HUES64 (cell line): ENCODE measurements around the gene SMARCA4.

Experiments used
- H3K27ac ChIP-seq: 2 replicates; pipeline ENCODE4 v1.7.0; 2013; ENCODE audit warnings: low read depth, low read length, inconsistent platforms
- H3K27me3 ChIP-seq: 2 replicates; pipeline ENCODE4 v1.6.1; 2013; ENCODE audit warnings: mild to moderate bottlenecking, low read length; ENCODE audit not compliant: insufficient read depth
- H3K36me3 ChIP-seq: 2 replicates; pipeline ENCODE4 v1.6.1; 2013; ENCODE audit warnings: mild to moderate bottlenecking, low read length; ENCODE audit not compliant: insufficient read depth
- H3K4me1 ChIP-seq: 2 replicates; pipeline ENCODE4 v1.6.1; 2013; ENCODE audit warnings: mild to moderate bottlenecking, low read length, moderate library complexity; ENCODE audit not compliant: insufficient read depth
- H3K4me3 ChIP-seq: 2 replicates; pipeline ENCODE4 v1.5.1; 2013; ENCODE audit warnings: mild to moderate bottlenecking, low read length, moderate library complexity
- H3K9ac ChIP-seq: 2 replicates; pipeline ENCODE4 v1.6.1; 2013; ENCODE audit warnings: mild to moderate bottlenecking, low read depth, low read length
- H3K9me3 ChIP-seq: 2 replicates; pipeline ENCODE4 v1.6.1; 2013; ENCODE audit warnings: low read depth, low read length; ENCODE audit not compliant: insufficient read depth
- WGBS: fragments of 150-250, 120-280 bp; methylation state at CpG from one replicate; pipeline ENCODE4 v1.1.7; 2013; ENCODE audit warnings: missing lambda C conversion rate; 5-methylcytosine and 5-hydroxymethylcytosine counted together

SMARCA4 gene

GRCh38 chr19:10981252-10981895 lies 20.5 kb downstream of the SMARCA4 start:
- no peaks in the 10 kb centered on the region for H3K4me1 ChIP-seq
- peaks cover 46% of the 10 kb centered on the region for H3K36me3 ChIP-seq
- no peak overlapping the region for H3K9ac ChIP-seq
- no peak overlapping the region for H3K27ac ChIP-seq
- no peaks in the 10 kb centered on the region for H3K27me3 ChIP-seq
- no peak overlapping the region for H3K4me3 ChIP-seq
- no peaks in the 10 kb centered on the region for H3K9me3 ChIP-seq
- WGBS = 87% methylated on average over 8 of the region's 8 CpGs

GRCh38 chr19:10983026-10983425 lies 22.2 kb downstream of the SMARCA4 start:
- peaks cover 61% of the 10 kb centered on the region for H3K36me3 ChIP-seq
- 96% methylated on average over 5 of the region's 6 CpGs for WGBS

GRCh38 chr19:10984166-10984735 lies 23.4 kb downstream of the SMARCA4 start:
- Histone ChIP-seq H3K4me1 (no peaks in the 10 kb centered on the region), H3K4me3 (no peak overlapping the region), H3K36me3 (peaks cover 69% of the 10 kb centered on the region), H3K9me3 (no peaks in the 10 kb centered on the region), H3K9ac (no peak overlapping the region), H3K27ac (no peak overlapping the region), H3K27me3 (no peaks in the 10 kb centered on the region)
- WGBS = 95% methylated on average over 21 of the region's 21 CpGs

More at GRCh38 chr19:10983026-10983425, 22.2 kb downstream of the SMARCA4 start:
- Histone ChIP-seq H3K9ac (no peak overlapping the region), H3K9me3 (no peaks in the 10 kb centered on the region), H3K27ac (no peak overlapping the region), H3K4me1 (no peaks in the 10 kb centered on the region), H3K27me3 (no peaks in the 10 kb centered on the region), H3K4me3 (no peak overlapping the region)

- Histone ChIP-seq H3K4me1 (no peaks in the 10 kb centered on the region), H3K27me3 (no peaks in the 10 kb centered on the region), H3K9ac (no peak overlapping the region), H3K27ac (no peak overlapping the region), H3K36me3 (peaks cover 78% of the 10 kb centered on the region), H3K4me3 (no peak overlapping the region), H3K9me3 (no peaks in the 10 kb centered on the region)
- 94% methylated on average over 10 of the region's 10 CpGs for WGBS
Observed at GRCh38 chr19:10985502-10985901, 24.7 kb downstream of the SMARCA4 start.

DNA sequence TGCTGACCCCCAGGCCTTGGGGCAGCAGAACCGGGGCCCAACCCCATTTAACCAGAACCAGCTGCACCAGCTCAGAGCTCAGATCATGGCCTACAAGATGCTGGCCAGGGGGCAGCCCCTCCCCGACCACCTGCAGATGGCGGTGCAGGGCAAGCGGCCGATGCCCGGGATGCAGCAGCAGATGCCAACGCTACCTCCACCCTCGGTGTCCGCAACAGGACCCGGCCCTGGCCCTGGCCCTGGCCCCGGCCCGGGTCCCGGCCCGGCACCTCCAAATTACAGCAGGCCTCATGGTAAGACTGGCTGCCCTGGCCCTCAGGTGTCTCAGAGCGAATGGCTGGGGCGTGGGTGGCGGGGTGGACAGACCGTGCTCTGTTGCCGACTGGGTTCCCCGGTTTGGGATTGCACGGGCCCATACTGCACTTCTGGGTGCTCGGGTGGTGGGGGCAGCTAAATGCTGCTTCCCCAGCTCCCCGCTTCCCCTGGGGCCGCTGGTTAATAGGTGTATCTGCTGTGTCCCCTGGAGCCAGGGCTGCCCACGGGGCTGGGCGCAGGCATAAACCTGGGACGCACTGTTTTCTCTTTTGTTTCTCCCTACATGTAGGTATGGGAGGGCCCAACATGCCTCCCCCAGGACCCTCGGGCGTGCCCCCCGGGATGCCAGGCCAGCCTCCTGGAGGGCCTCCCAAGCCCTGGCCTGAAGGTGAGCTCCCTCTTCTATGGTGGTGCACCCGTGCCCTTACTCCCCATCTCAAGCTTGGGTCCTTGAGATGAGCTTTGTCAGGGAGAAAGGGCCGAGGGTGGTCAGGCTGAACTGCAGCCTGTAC lies 25.7 kb downstream of the SMARCA4 start:
- H3K4me3 ChIP-seq = no peak overlapping the region
- H3K36me3 ChIP-seq = peaks cover 81% of the 10 kb centered on the region
- 97% methylated on average over 32 of the region's 32 CpGs for WGBS

GRCh38 chr19:10987571-10988297 lies 26.9 kb downstream of the SMARCA4 start:
- WGBS = 96% methylated on average over 32 of the region's 32 CpGs
- Histone ChIP-seq H3K4me3 (no peak overlapping the region), H3K27ac (no peak overlapping the region), H3K27me3 (no peaks in the 10 kb centered on the region), H3K36me3 (peaks cover 85% of the 10 kb centered on the region), H3K9me3 (no peaks in the 10 kb centered on the region), H3K4me1 (no peaks in the 10 kb centered on the region), H3K9ac (no peak overlapping the region)

More for the DNA sequence above, 25.7 kb downstream of the SMARCA4 start:
- H3K27ac ChIP-seq = no peak overlapping the region
- H3K27me3 ChIP-seq = no peaks in the 10 kb centered on the region
- no peaks in the 10 kb centered on the region for H3K4me1 ChIP-seq
- H3K9me3 ChIP-seq = no peaks in the 10 kb centered on the region
- no peak overlapping the region for H3K9ac ChIP-seq

GRCh38 chr19:10988380-10988779 lies 27.6 kb downstream of the SMARCA4 start:
- Histone ChIP-seq H3K4me3 (no peak overlapping the region), H3K9ac (no peak overlapping the region), H3K27ac (no peak overlapping the region), H3K36me3 (peaks cover 87% of the 10 kb centered on the region), H3K27me3 (no peaks in the 10 kb centered on the region), H3K9me3 (no peaks in the 10 kb centered on the region), H3K4me1 (no peaks in the 10 kb centered on the region)
- WGBS = 95% methylated on average over 2 of the region's 2 CpGs

GRCh38 chr19:10988921-10989320 lies 28.1 kb downstream of the SMARCA4 start:
- no peaks in the 10 kb centered on the region for H3K4me1 ChIP-seq
- H3K36me3 ChIP-seq = peaks cover 86% of the 10 kb centered on the region
- no peak overlapping the region for H3K4me3 ChIP-seq
- 92% methylated on average over 12 of the region's 12 CpGs for WGBS
- no peaks in the 10 kb centered on the region for H3K9me3 ChIP-seq
- H3K9ac ChIP-seq = no peak overlapping the region
- H3K27ac ChIP-seq = no peak overlapping the region
- H3K27me3 ChIP-seq = no peaks in the 10 kb centered on the region

- WGBS = 97% methylated on average over 20 of the region's 20 CpGs
- H3K36me3 ChIP-seq = peaks cover 87% of the 10 kb centered on the region
- H3K4me3 ChIP-seq = no peak overlapping the region
- no peaks in the 10 kb centered on the region for H3K9me3 ChIP-seq
- no peaks in the 10 kb centered on the region for H3K4me1 ChIP-seq
- H3K27ac ChIP-seq = no peak overlapping the region
- no peak overlapping the region for H3K9ac ChIP-seq
- no peaks in the 10 kb centered on the region for H3K27me3 ChIP-seq
Observed at GRCh38 chr19:10991076-10991475, 30.2 kb downstream of the SMARCA4 start.

GRCh38 chr19:10991521-10992081 lies 30.8 kb downstream of the SMARCA4 start:
- Histone ChIP-seq H3K36me3 (peaks cover 87% of the 10 kb centered on the region), H3K9me3 (no peaks in the 10 kb centered on the region), H3K27me3 (no peaks in the 10 kb centered on the region), H3K4me1 (no peaks in the 10 kb centered on the region), H3K9ac (no peak overlapping the region), H3K4me3 (no peak overlapping the region), H3K27ac (no peak overlapping the region)
- 95% methylated on average over 9 of the region's 9 CpGs for WGBS
